IMR-90 (cell line): ENCODE results near the gene TREM2. TPM values are rescaled to one million over a fixed set of nuclear protein-coding genes. Genes with fewer than 3 reads are reported as not detected.

Experiments used
- ATAC-seq: fragments of 200-7000 bp; cut with Tn5 transposase; 2 replicates; pipeline ENCODE4 v1.9.1; 2020; ENCODE audit warnings: low read depth, mild to moderate bottlenecking, moderate library complexity
- BruUV-seq: library from RNA; stranded (reverse); fragments of 400-500 nt; replicated peaks from 2 replicates; lab custom pipeline; 2021; lab: Mats Ljungman, UMichigan
- CTCF ChIA-PET: fragments of 300-600 bp; formaldehyde crosslinking; extraction: SDS; loops from one replicate; lab custom pipeline; 2021; ENCODE audit warnings: antibody characterized with exemption; lab: Yijun Ruan, JAX
- POLR2A ChIA-PET: fragments of 300-600 bp; sonication (Branson Sonifier 250); formaldehyde crosslinking; loops from one replicate; lab custom pipeline; 2022; ENCODE audit warnings: antibody characterized with exemption; ENCODE audit not compliant: unreplicated experiment; lab: Charles Lee
- DNase-seq: peaks from one replicate; pipeline ENCODE4 v3.0.0; 2013
- H2AFZ ChIP-seq: replicated peaks from 2 replicates; pipeline ENCODE3; 2013; ENCODE audit warnings: low read length, mild to moderate bottlenecking; ENCODE audit not compliant: poor library complexity
- H2AK5ac ChIP-seq: 2 replicates; pipeline ENCODE4 v1.6.1; 2013; ENCODE audit warnings: low read depth, low read length, inconsistent platforms
- H2AK9ac ChIP-seq: replicated peaks from 2 replicates; pipeline ENCODE3; 2013; ENCODE audit warnings: mild to moderate bottlenecking, low read depth, low read length, moderate library complexity; ENCODE audit not compliant: poor library complexity
- H2BK120ac ChIP-seq: 2 replicates; pipeline ENCODE4 v1.6.1; 2013; ENCODE audit warnings: low read depth, low read length, inconsistent platforms
- H2BK15ac ChIP-seq: 3 replicates; pipeline ENCODE4 v1.6.1; 2013; ENCODE audit warnings: low read depth, low read length, inconsistent platforms
- H2BK20ac ChIP-seq: 2 replicates; pipeline ENCODE4 v1.6.1; 2013; ENCODE audit warnings: low read depth, mild to moderate bottlenecking, inconsistent platforms, low read length, moderate library complexity
- H2BK5ac ChIP-seq: 2 replicates; pipeline ENCODE4 v1.6.1; 2013; ENCODE audit warnings: mild to moderate bottlenecking, low read depth, low read length, inconsistent platforms; ENCODE audit not compliant: poor library complexity, severe bottlenecking
- H3K14ac ChIP-seq: replicated peaks from 2 replicates; pipeline ENCODE4 v1.6.1; 2013; ENCODE audit warnings: low read depth, low read length, inconsistent platforms
- H3K18ac ChIP-seq: 2 replicates; pipeline ENCODE4 v1.6.1; 2013; ENCODE audit warnings: low read depth, low read length, control low read depth
- H3K23ac ChIP-seq: 2 replicates; pipeline ENCODE4 v1.6.1; 2013; ENCODE audit warnings: low read depth, low read length, inconsistent platforms
- H3K27ac ChIP-seq: 2 replicates; pipeline ENCODE4 v1.5.1; 2013; ENCODE audit warnings: mild to moderate bottlenecking, control low read depth, low read length; ENCODE audit not compliant: insufficient read depth
- H3K27me3 ChIP-seq: 2 replicates; pipeline ENCODE4 v1.6.1; 2013; ENCODE audit warnings: low read length; ENCODE audit not compliant: control insufficient read depth, insufficient read depth
- H3K36me3 ChIP-seq: 2 replicates; pipeline ENCODE4 v1.6.1; 2013; ENCODE audit warnings: low read length, mixed read lengths; ENCODE audit not compliant: control insufficient read depth, insufficient read depth
- H3K4ac ChIP-seq: 2 replicates; pipeline ENCODE4 v1.6.1; 2013; ENCODE audit warnings: low read depth, low read length, inconsistent platforms
- H3K4me1 ChIP-seq: 2 replicates; pipeline ENCODE4 v1.6.1; 2013; ENCODE audit warnings: low read length, mixed read lengths; ENCODE audit not compliant: control insufficient read depth, insufficient read depth
- H3K4me2 ChIP-seq: 2 replicates; pipeline ENCODE4 v1.6.1; 2013; ENCODE audit warnings: low read depth, mild to moderate bottlenecking, control low read depth, low read length, moderate library complexity
- H3K4me3 ChIP-seq: 2 replicates; pipeline ENCODE4 v1.5.1; 2013; ENCODE audit warnings: low read depth, mild to moderate bottlenecking, control low read depth, low read length, moderate library complexity; ENCODE audit not compliant: insufficient read depth
- H3K56ac ChIP-seq: 2 replicates; pipeline ENCODE4 v1.6.1; 2013; ENCODE audit warnings: low read length, inconsistent platforms; ENCODE audit not compliant: insufficient read depth; ENCODE audit errors: extremely low read depth
- H3K79me1 ChIP-seq, 2 experiments: 2 replicates each; pipeline ENCODE4 v1.6.1; 2013; ENCODE audit warnings: low read length in 2 of 2, inconsistent platforms in 1 of 2, low read depth in 1 of 2
- H3K9ac ChIP-seq: 2 replicates; pipeline ENCODE4 v1.6.1; 2013; ENCODE audit warnings: low read depth, low read length, control low read depth
- H3K9me1 ChIP-seq: 2 replicates; pipeline ENCODE4 v1.6.1; 2013; ENCODE audit warnings: low read length, inconsistent platforms; ENCODE audit not compliant: insufficient read depth
- H3K9me3 ChIP-seq: 2 replicates; pipeline ENCODE4 v1.6.1; 2013; ENCODE audit warnings: low read length; ENCODE audit not compliant: control insufficient read depth, insufficient read depth
- H4K20me1 ChIP-seq: 2 replicates; pipeline ENCODE4 v1.6.1; 2013; ENCODE audit warnings: low read length, inconsistent platforms; ENCODE audit not compliant: insufficient read depth
- H4K5ac ChIP-seq: 2 replicates; pipeline ENCODE4 v1.6.1; 2013; ENCODE audit warnings: mild to moderate bottlenecking, low read depth, low read length, control low read depth
- H4K8ac ChIP-seq, 2 experiments: 2 replicates each; pipeline ENCODE4 v1.6.1; 2013; ENCODE audit warnings: low read depth in 2 of 2, low read length in 2 of 2, control low read depth in 1 of 2, inconsistent platforms in 1 of 2
- H4K91ac ChIP-seq: 2 replicates; pipeline ENCODE4 v1.6.1; 2013; ENCODE audit warnings: low read depth, low read length, inconsistent platforms; ENCODE audit not compliant: insufficient read depth
- CEBPB ChIP-seq: IDR thresholded peaks from 2 replicates; pipeline ENCODE4 v1.6.1; 2012; ENCODE audit warnings: low read depth, low read length, improper control_type of control experiment
- FOS ChIP-seq: fragments of 150-350 bp; IDR thresholded peaks from 2 replicates; pipeline ENCODE4 v1.6.1; 2016; ENCODE audit warnings: low read depth, low read length
- MAFK ChIP-seq: IDR thresholded peaks from 2 replicates; pipeline ENCODE4 v1.6.1; 2012; ENCODE audit warnings: low read depth, low read length, improper control_type of control experiment
- RCOR1 ChIP-seq: IDR thresholded peaks from 2 replicates; pipeline ENCODE4 v1.6.1; 2012; ENCODE audit warnings: mild to moderate bottlenecking, low read length, improper control_type of control experiment; ENCODE audit not compliant: insufficient replicate concordance
- RFX5 ChIP-seq: IDR thresholded peaks from 2 replicates; pipeline ENCODE4 v1.8.0; 2012; ENCODE audit warnings: low read depth, mild to moderate bottlenecking, low read length, moderate library complexity
- WGBS, 2 experiments: methylation state at CpG; one replicate each; pipeline versions ENCODE4 v1.1.5 to v1.1.7; 2013; ENCODE audit warnings: missing lambda C conversion rate in 2 of 2; ENCODE audit not compliant: insufficient read length in 1 of 2; ENCODE audit errors: extremely low coverage in 2 of 2; 5-methylcytosine and 5-hydroxymethylcytosine counted together
- dilution Hi-C: fragments of 300-500 bp; cut with HindIII; formaldehyde crosslinking; loops from one replicate; pipeline ENCODE4 v1.14.3; 2018; ENCODE audit warnings: low sequenced_read_pairs; ENCODE audit not compliant: unreplicated experiment
- in situ Hi-C: fragments of 300-500 bp; cut with MboI; formaldehyde crosslinking; loops from 3 replicates; pipeline ENCODE4 v1.14.3; 2019; ENCODE audit warnings: low sequenced_read_pairs, inconsistent platforms, mixed read lengths
- intact Hi-C: fragments of 100-400 bp; cut with micrococcal nuclease; formaldehyde crosslinking; loops from 2 replicates; pipeline ENCODE4 v1.10.0; 2022
- polyA plus RNA-seq, 3 experiments: library from polyadenylated mRNA; depleted of rRNA; stranded (reverse); fragments of >200 nt; gene quantifications; 2 replicates each; pipeline ENCODE4 v1.2.3, GENCODE V29; 2012; ENCODE audit warnings: low replicate concordance in 1 of 3
- total RNA-seq: library from RNA; depleted of rRNA; stranded (reverse); fragments of >200 nt; gene quantifications from 2 replicates; pipeline ENCODE4 v1.2.3, GENCODE V29; 2012

The TREM2 gene
- total and polyA plus RNA-seq, 2 of the 4 experiments (the other 2 are of a cell fraction), result not detected

DNA sequence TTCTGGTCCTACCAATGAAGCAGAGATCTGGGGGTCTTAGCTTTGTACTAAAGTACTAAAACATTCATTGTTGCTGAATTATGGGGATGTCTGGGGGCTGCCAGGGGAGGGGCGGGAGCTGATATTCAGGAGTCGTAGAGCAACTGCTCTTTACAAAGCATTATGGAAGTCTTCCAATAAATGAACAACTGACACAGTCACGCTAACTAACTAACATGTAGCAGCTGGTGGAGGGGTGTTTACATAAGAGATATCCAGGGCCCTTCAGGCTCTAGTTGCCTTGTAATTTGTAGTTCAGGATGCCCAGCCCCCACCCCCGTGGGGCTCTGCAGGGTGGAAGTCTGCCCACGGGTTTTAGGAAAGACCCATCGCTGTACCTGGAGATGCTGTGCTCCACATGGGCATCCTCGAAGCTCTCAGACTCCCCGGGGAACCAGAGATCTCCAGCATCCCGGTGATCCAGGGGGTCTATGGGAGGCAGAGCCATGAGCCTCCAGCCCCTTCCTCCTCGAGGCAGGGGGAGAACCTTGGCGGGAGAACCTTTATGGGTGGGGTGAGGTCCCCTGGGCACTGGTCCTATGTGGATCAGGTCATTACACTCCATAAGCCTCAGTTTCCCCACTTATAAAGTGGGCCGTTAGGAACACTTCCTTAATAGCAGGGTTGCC lies 3.4 kb downstream of the TREM2 start:
- H2BK5ac ChIP-seq, result no peak overlapping the region
- H3K14ac ChIP-seq, result no peak overlapping the region
- H2BK20ac ChIP-seq, result no peak overlapping the region

More for the DNA sequence above, 3.4 kb downstream of the TREM2 start:
- Histone ChIP-seq H3K9ac (no peak overlapping the region), H3K4ac (no peak overlapping the region), H3K56ac (no peak overlapping the region), H2AK9ac (no peak overlapping the region), H3K27me3 (peaks cover 5% of the 10 kb centered on the region), H3K4me2 (peak overlapping the region; percentile 34; the same call in 1 of the 2 replicates), H3K36me3 (no peaks in the 10 kb centered on the region), H3K18ac (no peak overlapping the region; the same call in 1 of the 2 replicates), H2AFZ (peak overlapping the region; percentile 27), H3K4me1 (peaks cover 6% of the 10 kb centered on the region; the same call in 1 of the 2 replicates), H3K9me3 (no peaks in the 10 kb centered on the region), H4K91ac (no peak overlapping the region), H3K23ac (no peak overlapping the region), H3K79me1 (no peaks in the 10 kb centered on the region), H2AK5ac (no peak overlapping the region), H3K9me1 (no peaks in the 10 kb centered on the region), H4K8ac (no peak overlapping the region), H2BK120ac (no peak overlapping the region), H2BK15ac (no peak overlapping the region), H4K5ac (no peak overlapping the region; the same call in 1 of the 2 replicates), H3K27ac (no peak overlapping the region; the same call in 1 of the 2 replicates), H4K20me1 (no peaks in the 10 kb centered on the region), H3K4me3 (no peak overlapping the region)
- DNase-seq, result peak; percentile 23
- in situ Hi-C loops (no loop called here), dilution Hi-C loops (no loop called here), intact Hi-C loops (no loop called here)
- no CpG with 5 or more reads among the region's 12 CpGs for WGBS, 2 experiments
- POLR2A ChIA-PET, result no interaction called here
- ATAC-seq, result peak; percentile 63
- no TSS peak for BruUV-seq
- CTCF ChIA-PET, result no interaction called here
- no peak for TF ChIP-seq FOS
- TF ChIP-seq CEBPB, result no peak
- TF ChIP-seq RFX5, result no peak
- TF ChIP-seq MAFK, result no peak
- TF ChIP-seq RCOR1, result no peak
